Retina (tissue), 1 donor: ENCODE data around the gene FAAP100.

Experiments
- DNase-seq: peaks from one replicate; pipeline ENCODE4 v3.0.0-alpha.2; 2016

Gene FAAP100

DNA sequence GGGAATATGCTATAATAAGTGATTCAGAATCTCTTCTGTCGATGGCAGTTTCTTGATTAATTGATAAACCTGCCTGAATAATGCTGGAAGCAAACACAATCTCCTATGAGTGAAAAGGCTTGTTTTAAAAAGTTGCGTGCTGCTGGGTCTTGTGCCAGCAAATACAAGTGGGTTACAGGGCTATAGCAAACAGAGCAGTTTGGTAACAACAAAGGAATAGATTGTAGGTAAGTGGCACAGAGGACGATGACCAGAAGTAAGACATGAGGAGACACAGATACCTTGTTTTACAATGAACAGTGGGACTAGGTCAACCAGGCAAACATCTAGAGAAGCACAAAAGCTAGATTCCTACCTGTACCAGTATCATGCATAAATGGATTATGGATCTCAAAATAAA, 23.7 kb upstream of the FAAP100 start:
- DNase-seq: no peak

DNA sequence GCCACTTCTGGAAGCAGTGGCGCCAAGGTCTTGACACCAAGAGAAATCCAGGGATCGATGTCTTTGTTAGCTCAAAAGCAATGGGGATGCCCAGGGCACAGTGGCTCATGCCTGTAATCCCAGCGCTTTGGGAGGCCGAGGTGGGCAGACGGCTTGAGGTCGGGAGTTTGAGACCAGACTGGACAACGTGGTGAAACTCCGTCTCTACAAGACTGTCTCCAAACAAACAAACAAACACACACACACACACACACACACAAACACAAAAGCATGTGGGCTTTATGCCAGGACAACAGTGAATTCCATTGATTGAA, 22.4 kb upstream of the FAAP100 start:
- no peak for DNase-seq

DNA sequence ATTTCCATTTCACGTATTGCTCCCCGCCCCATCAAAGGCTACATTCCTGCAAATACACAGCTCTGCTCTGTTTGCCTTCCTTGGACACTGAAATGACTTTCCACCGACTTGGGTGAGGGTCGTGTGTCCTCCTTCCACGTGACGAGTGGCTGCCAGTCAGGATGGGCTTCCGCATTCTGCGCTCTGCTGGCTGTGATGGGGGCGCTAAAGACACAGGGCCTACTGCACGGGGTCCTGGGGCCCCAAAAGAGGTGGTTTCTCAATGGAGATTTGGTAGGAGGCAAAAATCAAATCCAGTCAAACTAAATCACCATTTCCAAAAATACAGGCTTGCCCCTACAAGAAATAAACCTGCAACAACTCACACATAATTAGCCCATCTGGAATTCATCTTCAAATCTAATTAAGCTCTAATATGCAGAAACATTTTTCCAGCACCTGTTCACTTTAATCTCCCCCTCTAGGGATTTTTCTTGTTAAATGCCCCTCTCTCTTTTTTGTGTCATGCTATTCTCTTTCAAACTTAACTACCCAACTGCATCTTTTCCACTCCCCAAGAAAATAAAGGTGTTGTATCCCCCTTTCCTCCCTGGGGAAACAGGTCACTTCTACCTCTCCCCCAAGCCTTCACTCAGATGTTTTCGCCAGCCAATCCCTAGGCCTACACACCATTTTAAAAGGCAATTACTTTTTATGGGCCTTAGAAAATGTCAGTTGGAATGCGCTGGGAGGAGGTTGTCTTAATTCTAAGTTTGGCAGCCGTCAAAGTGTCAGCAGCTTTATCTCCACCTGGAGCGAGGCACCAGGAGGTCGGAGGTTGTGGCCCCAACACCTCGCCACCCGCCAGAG, 21.9 kb upstream of the FAAP100 start:
- DNase-seq: no peak

DNA sequence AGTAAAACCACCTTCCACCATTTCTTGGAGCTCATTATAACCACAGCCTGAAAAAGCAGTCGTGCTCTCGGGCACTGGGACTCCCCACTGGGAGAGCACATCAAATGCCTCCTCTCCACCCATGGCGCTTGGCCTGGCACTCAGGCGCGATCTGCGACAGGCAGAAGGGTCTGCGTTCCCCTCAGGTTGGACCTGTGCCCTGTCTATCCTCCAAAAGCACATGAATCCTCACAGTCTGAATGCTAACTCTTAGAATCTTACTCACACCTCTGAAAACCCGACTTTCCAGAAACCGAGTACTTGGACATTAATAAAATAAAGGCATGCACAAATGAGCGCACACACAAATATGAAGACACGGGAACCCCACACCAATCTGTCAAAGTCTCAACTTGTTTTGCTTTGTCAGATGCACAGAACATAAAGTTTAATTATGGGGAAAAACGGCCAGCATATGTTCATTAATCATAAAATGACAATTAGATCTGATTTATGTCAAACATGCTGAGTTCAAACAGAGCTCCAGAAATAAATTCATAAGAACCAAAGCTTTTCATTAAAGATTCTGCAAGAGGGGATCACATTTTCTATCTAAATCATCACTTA, 20.5 kb upstream of the FAAP100 start:
- DNase-seq: no peak

DNA sequence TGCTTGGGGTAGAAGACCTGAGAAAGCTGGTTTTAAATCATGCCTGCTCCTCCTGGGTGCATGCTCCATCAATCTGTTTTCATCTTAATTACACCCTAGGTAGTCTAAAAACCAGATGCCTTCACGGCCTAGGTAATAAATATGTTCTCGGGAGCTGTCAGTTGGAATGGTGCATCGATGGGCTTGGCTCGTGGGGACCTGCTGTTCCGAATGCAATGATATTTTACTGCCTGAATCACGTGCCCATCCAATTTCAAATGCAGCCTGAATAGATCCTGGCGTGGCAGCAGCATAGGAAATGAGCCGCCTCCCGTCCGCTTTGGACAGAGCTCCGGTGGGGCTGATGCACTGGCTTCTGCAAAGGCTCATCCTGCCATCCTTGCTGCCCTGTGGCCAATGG, 18.8 kb upstream of the FAAP100 start:
- DNase-seq: no peak

DNA sequence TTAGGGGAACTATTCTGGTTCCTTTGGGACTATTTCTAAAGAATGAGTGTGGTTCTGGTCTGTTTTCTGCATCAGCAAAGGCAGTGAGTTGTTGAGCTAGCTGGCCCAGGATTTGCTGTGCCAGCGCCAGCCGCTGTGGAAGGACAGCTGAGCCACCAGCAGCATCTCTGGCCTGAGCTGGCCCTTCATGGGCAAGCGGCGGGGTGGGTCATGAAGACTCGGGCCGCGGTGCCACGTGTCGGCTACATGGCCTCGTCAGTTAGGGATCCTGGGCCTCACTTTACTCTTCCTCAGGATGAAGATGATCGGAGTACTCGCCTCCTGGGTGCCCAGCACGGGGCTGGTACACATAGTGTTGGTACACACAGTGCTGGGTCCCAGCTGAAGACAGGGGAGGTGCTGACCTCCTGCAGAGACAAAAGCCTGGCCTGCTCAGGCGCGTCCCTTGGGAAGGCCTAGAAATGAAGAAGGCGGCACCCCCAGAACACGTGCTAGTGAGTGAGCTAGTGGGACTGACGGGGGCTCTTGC, 17.9 kb upstream of the FAAP100 start:
- no peak for DNase-seq

DNA sequence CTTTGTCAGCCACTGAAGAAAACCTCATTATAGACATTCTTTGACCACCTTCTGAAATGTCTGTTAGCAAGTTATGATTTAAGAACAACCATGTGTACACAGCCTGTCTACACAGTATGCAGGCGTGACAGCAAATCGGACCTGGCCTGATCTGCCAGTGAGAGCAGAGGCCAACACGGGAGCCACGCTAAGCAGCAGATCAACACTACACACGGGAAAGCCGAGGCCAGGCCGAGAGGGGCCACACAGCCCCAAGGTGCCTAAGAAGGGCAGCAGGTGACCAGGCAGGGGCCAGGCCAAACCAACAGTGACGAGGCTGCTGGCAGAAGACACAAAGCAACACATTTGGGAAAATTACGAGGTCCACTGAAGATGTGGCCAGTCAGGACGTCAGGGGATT, 16.3 kb upstream of the FAAP100 start:
- no peak for DNase-seq

DNA sequence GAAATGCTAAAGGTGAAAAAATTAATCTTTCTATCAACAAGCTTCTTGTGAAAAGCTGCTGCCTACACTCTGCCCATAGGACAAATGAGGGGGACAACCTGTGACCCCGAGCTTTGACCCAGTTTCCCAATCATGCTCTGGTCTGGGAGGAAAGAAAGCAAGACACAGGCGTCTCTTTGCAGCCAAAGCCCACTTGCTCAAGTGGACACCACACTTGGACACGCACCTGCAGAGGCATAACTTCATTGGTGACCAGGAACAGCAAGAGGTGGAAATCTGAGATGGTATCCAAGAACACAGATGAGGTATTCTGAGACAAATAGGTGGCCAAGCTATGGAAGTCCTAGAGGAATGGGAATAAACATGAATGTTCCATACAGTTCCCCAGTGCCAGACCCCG, 15.0 kb upstream of the FAAP100 start:
- DNase-seq: no peak

DNA sequence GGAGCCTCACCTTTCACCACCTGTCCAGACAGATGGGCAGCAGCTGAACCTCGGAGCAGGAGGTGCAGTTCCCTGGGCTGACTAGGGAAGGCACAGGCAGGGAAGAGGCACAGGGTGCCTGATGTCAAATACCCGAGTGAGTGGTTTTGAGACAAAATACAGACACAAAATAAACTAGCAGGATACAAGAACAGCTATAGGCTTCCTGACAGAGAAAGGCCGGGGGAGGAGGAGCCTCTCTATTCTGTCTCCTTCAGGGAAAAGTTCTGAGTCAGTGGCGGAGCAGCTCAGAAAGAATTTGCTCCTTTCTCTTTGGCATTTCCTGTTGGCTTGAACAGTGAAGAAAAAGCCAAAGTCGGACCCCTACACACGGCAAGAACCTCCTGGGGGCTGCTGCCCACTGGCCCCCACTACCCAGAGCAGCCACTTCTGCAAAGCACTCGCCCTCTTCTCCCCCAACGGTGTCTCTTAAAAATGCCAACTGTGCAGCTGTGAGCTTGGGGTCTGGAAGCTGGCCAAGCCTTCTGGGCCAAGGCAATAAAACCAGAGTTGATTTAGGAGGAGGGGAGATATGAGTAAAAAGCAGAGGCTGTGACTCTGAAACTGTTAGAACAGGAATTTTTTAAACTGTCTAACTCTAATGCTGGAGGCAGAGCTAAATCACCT, 14.4 kb upstream of the FAAP100 start:
- DNase-seq: no peak

DNA sequence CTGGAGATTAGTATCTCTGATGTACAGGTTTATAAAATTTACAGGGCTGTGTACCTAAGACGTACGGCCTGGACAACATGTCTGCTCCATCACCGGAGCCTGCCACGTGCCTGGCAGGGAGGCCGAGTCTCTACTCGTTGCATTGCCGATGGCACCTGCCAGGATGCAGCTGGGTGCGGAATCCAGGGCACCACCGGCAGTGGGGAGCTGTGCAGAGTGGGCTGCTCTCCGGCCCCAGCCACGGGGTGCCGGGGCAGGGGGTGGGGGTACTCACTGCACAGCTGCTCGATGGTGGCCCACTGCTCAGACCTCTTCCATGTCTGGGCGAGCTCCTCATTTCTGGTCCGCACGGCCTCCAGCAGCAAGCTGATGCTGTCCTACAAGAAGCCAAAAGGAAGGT, 13.1 kb upstream of the FAAP100 start:
- DNase-seq: no peak

DNA sequence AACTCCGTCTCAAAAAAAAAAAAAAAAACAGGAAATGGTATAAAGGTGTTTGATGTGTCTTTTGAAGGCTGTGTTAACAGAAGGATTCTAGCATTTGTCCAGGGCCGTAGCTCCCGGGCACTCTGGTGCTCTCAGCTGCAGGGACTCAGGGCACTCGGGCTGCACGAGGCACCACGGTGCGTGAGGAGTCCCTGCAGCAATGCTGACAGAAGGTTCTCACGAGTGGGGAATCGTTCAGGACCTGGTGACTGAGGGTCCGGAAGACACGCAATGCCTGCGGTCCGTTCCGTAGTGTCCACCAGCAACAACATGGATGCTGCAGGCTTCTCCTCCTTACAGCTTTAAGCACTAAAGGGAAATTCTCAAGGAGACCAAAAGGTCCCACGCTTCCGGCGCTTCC, 12.6 kb upstream of the FAAP100 start:
- DNase-seq: no peak

DNA sequence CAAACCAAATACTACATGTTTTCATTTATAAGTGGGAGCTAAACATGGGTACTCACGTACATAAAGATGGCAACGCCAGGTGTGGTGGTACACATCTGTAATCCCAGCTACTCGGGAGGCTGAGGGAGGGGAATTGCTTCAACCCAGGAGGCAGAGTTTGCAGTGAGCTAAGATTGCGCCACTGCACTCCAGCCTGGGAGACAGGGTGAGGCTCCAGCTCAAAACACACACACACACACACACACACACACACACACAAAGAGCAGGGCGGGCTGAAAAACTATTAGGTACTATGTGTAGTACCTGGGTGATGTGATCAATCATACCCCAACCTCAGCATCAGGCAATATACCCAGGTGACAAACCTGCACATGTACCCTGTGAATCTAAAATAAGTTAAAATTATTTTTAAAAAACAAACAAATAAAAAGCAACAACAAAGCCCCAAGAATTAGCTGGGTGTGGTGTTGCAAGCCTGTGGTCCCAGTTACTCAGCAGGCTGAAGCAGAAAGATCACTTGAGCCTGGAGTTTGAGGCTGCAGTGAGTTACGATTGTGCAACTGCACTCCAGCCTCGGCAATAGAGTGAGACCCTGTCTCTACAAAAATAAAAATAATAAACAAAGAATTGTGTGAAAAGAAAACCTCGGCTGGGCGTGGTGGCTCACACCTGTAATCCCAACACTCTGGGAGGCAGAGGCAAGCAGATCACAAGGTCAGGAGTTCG, 11.9 kb upstream of the FAAP100 start:
- no peak for DNase-seq

DNA sequence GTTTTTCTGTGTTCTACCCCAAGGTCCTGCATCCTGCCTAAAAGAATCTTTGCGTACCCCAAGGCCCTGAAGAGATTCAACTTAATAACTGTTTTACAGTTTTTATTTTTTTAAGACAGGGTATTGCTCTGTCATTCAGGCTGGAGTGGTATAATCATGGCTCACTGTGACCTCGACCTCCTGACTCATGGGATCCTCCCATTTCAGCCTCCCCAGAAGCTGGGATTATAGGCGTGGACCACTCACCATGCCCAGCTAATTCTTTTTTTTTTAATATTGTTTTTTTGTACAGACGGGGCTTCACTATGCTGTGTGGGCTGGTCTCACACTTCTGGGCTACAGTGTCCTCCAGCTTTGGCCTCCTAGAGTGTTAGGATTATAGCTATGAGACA, 9.3 kb upstream of the FAAP100 start:
- DNase-seq: no peak

DNA sequence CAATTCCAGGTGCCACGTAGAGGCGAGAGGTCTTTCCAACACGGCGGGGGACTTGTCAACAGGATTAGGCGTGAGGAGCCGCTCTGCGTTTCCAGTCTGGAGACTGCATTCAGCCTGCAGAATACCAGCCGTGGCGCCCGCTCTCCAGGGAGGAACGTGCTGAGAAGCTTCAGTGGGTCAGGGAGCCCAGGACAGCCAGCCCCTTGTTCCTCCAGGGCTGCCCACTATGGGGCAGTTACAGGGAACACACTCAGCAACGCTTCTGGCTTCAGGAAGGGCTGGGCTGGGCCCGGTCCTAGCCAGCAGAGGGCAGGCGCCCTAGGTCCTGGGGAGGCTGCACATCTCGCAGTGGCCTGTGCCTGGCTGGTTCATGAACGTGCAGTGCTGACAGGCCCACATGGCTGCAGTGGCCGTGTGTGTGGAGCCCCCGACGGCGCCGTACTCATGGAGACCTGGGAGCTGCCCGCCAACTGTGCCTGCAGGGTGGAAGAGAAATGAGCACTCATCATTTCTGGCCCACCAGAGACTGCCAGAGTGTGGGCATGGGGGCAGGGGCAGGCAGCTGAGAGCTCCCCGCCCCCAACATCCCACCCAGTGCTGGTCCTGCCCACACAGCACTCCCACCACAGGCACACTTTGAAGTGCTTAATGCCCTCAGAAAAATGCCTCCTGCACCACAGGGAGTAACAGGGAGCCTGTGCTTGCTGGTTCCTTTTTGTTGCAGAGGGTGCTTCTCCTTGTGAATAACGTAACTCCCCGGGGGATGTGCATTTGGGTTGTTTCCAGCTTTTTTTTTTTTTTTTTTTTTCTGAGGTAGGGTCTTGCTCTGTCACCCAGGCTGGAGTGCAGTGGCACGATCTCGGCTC, 7.0 kb upstream of the FAAP100 start:
- DNase-seq: peak; percentile 62

DNA sequence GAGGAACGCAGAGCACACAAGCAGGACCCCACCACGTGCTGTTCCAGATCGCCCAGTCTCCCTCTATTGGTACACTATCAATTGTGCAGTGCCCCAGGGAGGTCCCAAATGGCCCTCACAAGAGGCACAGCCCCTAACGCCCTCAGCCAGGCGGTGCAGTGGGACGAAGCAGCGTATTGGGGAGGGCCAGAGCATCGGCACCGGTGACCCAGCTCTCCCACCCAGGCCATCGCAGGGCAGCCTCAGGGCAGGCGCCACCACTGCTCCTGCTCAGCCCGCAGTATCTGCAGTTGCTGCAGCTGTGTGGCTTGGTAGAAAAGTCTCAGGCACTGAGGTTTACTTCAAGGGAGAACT, 5.9 kb upstream of the FAAP100 start:
- no peak for DNase-seq

DNA sequence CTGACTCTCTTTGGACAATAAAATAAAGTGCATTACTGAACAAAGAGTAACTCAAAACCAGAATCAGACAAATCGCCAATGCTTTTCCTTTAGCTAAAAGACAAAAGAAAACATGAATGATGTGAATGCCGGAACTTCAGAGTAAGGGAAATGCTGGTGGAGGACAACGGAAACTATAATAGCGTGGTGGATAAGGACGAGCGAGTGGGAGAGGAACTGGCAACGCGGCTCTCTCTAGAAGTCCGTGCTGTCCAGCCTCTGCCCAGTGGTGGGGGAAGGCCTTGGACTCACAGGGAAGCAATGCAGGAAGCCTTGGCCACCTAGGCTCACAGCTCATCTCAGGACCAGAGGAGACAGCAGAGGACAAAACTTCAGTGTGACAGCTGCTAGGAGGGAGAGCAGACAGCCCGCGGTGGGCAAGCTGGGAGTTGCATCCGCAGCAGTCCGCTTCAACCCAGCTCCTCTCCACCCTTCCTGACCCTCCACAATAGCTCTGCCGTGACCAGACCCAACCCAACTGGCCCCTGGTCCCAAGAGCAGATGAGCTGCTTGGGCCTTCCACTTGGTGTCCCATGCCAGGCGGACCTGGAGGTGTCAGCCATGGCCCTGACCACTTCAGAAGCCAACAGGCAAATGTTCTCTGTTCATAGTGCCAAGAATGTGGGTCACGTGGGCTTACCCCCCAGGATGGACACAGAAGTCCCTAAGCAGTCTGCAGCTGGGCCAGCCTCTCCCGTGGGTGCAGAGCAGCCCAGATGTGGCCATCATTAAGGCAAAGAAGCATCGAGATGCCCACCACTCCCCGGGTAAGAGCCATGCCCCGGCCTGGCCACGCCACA, 5.3 kb upstream of the FAAP100 start:
- DNase-seq: no peak

DNA sequence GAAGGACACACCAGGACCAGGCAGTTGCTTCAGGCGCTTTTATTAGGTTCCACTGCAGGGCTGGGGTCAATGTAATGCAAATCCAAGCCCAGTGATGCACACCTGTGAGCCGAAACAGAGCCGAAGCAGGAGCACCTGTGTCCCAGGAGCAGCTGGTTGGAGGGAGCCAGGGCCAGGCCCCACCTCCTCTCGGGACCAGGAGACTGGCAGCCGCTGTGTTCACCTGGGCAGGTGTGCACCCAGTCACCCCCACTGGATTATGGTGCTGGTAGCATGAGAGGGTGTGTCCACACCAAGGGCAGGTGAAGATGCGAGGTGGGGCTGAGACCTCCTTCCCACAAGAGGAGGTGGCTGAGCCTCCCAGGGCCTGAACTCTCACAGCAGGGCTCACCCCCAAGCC, 4.7 kb upstream of the FAAP100 start:
- no peak for DNase-seq

DNA sequence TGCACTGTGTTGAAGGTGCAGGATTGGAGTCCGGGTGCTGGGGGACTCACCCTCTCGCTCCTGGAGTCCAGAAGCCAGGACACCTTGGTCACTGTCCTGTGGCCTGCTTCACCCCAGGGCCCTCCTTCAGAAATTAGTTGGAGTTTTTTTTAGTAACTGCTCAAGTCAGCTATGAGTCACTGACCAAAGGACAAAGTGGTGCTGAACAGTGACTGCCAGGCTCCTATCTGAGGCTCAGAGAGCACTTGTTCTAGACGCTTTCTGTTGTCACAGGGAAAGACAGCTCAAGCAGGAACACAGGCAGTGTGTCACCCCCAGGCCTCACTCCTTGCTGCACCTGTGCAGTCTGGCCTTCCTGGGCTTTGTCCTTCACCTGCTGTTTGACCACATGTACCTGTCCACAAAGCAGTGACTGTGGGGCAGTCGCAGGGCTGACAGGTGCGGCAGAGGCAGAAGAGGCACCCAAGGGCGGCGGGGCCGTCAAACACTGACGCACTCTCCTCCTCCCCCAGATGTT, 4.1 kb upstream of the FAAP100 start:
- no peak for DNase-seq

DNA sequence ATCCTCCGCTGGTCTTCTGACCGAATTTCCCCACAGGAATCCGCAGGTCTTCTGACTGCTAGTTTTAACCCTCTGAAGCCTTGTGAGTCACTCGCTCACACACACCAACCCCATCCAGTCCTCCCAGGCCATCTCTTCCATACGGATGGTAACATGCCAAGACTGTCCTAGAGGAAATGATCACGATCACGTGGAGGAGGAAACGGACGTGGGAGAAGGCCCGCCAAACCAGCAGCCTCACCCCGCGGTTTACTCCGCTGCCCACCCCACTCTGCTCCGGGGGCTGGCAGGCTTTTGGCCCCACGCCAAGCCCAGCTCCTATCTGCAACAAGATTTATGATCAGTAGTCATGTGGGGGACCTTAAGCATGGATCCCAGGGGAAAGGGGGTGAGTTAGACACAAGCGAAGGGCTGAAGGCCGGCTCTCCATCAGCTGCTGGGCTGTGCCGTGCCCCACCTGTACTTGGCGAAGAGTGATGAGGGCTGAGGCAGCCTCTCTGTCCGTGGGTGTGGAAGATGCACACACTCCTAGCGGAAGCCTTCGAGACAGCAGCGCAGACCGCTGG, 1.5 kb upstream of the FAAP100 start:
- DNase-seq: no peak

DNA sequence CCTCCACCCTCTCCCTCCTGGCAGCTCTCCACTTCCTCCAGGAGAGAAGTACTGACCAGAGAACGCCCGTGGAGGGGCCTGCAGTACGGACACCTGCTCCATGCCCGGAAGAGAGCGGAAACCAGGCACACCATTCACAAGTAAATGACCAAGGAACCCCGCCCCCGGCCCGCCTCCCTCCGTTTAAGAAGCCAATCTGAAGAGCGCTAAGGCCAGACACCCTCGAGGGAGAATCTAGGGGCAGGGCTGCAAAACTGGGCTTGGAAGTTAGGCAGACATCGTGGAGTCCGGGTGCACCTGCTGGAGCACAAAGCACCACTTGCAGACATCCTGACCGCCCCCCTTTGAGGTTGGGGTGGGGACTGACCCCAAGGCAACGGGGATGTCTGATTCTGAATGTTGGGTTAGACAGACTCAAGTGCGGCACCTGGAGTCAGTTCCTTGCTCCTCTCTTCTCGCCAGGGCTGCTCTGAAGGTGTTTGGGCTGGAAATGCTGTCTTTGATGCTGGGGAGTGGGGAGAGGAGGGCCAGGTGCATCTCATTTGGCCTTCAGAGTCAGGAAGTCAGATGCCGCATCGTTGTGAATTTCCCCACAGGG, 964 bp upstream of the FAAP100 start:
- peak; percentile 88 for DNase-seq
